Ovary (tissue), 9 donors: ENCODE data around the gene C4B. TPM values are rescaled to one million over a fixed set of nuclear protein-coding genes. Genes with fewer than 3 reads are reported as not detected.
"Not testable (repeated sequence)": the region's sequence is repeated elsewhere in the genome, so short reads cannot be mapped to it uniquely, and the experiment has no call there.

Experiments
- DNase-seq, 5 donors: peaks; one replicate each; pipeline ENCODE4 v3.0.0-alpha.2; 2019 to 2020
- H3K27ac ChIP-seq, 2 donors: fragments of 200-600 bp; one replicate each; pipeline versions ENCODE4 v1.5.1 to v1.8.0; 2019 to 2022
- H3K27me3 ChIP-seq: fragments of 200-600 bp; one replicate; pipeline ENCODE4 v1.8.0; 2022
- H3K36me3 ChIP-seq: fragments of 200-600 bp; sonication (generic); one replicate; pipeline ENCODE4 v1.5.1; 2019
- H3K4me1 ChIP-seq: one replicate; pipeline ENCODE4 v1.8.1; 2013; ENCODE audit warnings: mild to moderate bottlenecking, moderate library complexity; ENCODE audit not compliant: insufficient read depth
- H3K4me3 ChIP-seq: fragments of 200-600 bp; sonication (generic); one replicate; pipeline ENCODE4 v1.5.1; 2017
- H3K9me3 ChIP-seq, 2 donors: fragments of 200-600 bp in 1 of 2; sonication (generic) in 1 of 2; one replicate each; pipeline versions ENCODE4 v1.5.1 to v1.8.1; 2013 to 2019; ENCODE audit warnings: mild to moderate bottlenecking in 1 of 2, moderate library complexity in 1 of 2
- WGBS, 3 donors: extraction: QIAGEN DNeasy Blood & Tissue Kit in 1 of 3; methylation state at CpG; one replicate each; pipeline versions ENCODE4 v1.1.5 to v1.1.7; 2013 to 2017; 5-methylcytosine and 5-hydroxymethylcytosine counted together
- intact Hi-C, 4 donors: fragments of 100-400 bp; cut with DNase I; formaldehyde crosslinking; loops; one replicate each; pipeline versions ENCODE4 v1.11.0 to v1.15.1; 2022 to 2023
- polyA plus RNA-seq, 2 donors: library from polyadenylated mRNA; stranded (reverse); fragments of 200-250 nt in 1 of 2; fragments of 350-450 nt in 1 of 2; fragmentation: Illumina TruSeq in 1 of 2; extraction: RNeasy Lipid Tissue Mini Kit (QIAGEN cat#74804) in 1 of 2; gene quantifications; one replicate each; pipeline ENCODE4 v1.2.3, GENCODE V29; 2013 to 2014
- total RNA-seq, 7 donors: library from RNA; depleted of rRNA in 2 of 7; stranded (reverse); fragments of >200 nt in 2 of 7; fragmentation: NEBNext Ultra II Directional in 3 of 7; extraction: Animal tissue kit (Norgen Biotek cat#: 25700) in 3 of 7; gene quantifications; one replicate each; pipeline versions ENCODE4 v1.1.0 to v1.2.4, GENCODE V29; 2016 to 2023
- donor health status: DM: no; HTN: no; CAD: no; lungs with moderate emphysema.
- donor health status: DM: no; HTN: no; CAD: no.
- donor health status: Bipolar disorder and iron deficiency.
- donor health status: DM: yes; HTN: yes; CAD: no.
- donor health status: DM: no; HTN: no; CAD: no.
- donor health status: DM: yes; HTN: yes; CAD: no.

Gene C4B
- total and polyA plus RNA-seq, 9 donors: 97.4 to 1,673 (median 271) TPM

- 36 to 65% (median 44%) methylated on average over 12 to 21 of the region's 27 CpGs for WGBS, 3 donors
- DNase-seq: peak; percentile 18 to 61 (median 48)
- H3K27ac ChIP-seq, intact Hi-C loops, H3K9me3 ChIP-seq, H3K4me1 ChIP-seq, H3K4me3 ChIP-seq, H3K27me3 ChIP-seq, H3K36me3 ChIP-seq: not testable (repeated sequence)
Measured at GRCh38 chr6:32010856-32011530, 3.6 kb upstream of the C4B start.

GRCh38 chr6:32012941-32013617 lies 1.5 kb upstream of the C4B start:
- H3K4me1 ChIP-seq, H3K36me3 ChIP-seq, H3K4me3 ChIP-seq, H3K27me3 ChIP-seq, H3K27ac ChIP-seq, intact Hi-C loops, H3K9me3 ChIP-seq: not testable (repeated sequence)
- WGBS, 3 donors: 53 to 64% (median 61%) methylated on average over 14 to 17 of the region's 17 CpGs
- peak; percentile 43 to 74 (median 64) for DNase-seq

- DNase-seq, intact Hi-C loops, H3K36me3 ChIP-seq, H3K27ac ChIP-seq, H3K4me3 ChIP-seq, H3K4me1 ChIP-seq, H3K9me3 ChIP-seq, H3K27me3 ChIP-seq: not testable (repeated sequence)
- WGBS, 3 donors: no CpG with 5 or more reads among the region's 5 CpGs
Measured at GRCh38 chr6:32013738-32014137, 857 bp upstream of the C4B start.

DNA sequence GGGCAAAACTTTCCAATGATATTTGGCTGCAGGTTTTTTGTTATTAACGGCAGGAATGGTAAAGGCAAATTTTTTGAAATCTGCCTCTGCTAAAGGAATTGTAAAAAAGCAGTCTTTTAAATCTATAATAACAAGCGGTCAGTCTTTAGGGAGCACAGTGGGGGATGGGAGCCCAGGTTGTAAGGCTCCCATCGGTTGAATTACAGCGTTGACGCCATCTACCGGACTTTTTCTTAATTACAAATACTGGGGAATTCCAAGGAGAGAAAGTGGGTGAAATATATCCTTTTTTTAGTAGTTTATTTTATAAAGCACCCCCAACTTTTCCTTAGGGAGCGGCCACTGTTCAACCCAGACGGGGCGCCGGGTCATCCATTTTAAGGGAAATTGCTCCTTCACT lies 7.5 kb downstream of the C4B start:
- H3K27ac ChIP-seq, H3K36me3 ChIP-seq, H3K4me1 ChIP-seq, H3K27me3 ChIP-seq, H3K4me3 ChIP-seq, DNase-seq, H3K9me3 ChIP-seq, intact Hi-C loops: not testable (repeated sequence)
- no CpG with 5 or more reads among the region's 10 CpGs for WGBS, 3 donors

DNA sequence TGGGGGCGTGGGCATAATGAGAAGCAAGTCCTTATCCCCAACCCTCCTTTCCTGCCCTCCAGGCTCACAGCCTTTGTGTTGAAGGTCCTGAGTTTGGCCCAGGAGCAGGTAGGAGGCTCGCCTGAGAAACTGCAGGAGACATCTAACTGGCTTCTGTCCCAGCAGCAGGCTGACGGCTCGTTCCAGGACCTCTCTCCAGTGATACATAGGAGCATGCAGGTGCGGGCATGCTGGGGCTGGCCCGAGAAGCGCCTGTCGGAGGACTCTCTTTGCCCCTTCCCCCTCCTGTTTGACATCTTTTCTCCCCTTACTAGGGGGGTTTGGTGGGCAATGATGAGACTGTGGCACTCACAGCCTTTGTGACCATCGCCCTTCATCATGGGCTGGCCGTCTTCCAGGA lies 14.0 kb downstream of the C4B start:
- H3K27me3 ChIP-seq, H3K9me3 ChIP-seq, H3K36me3 ChIP-seq, H3K4me1 ChIP-seq, H3K27ac ChIP-seq, intact Hi-C loops, H3K4me3 ChIP-seq: not testable (repeated sequence)
- 86 to 93% (median 91%) methylated on average over 7 of the region's 10 CpGs for WGBS, 3 donors
- peak in 1 of 5 donors; percentile 7 for DNase-seq

DNA sequence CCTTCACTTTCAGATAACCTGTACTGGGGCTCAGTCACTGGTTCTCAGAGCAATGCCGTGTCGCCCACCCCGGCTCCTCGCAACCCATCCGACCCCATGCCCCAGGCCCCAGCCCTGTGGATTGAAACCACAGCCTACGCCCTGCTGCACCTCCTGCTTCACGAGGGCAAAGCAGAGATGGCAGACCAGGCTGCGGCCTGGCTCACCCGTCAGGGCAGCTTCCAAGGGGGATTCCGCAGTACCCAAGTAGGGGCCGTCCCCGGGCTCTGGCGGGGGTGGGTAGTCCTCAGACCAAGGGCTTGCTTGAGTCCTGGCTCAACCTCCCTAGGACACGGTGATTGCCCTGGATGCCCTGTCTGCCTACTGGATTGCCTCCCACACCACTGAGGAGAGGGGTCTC lies 15.0 kb downstream of the C4B start:
- H3K36me3 ChIP-seq, intact Hi-C loops, H3K27me3 ChIP-seq, H3K27ac ChIP-seq, H3K9me3 ChIP-seq, H3K4me1 ChIP-seq, H3K4me3 ChIP-seq: not testable (repeated sequence)
- peak in 2 of 5 donors; percentile 16 to 23 for DNase-seq
- 86 to 92% methylated on average over 7 to 8 of the region's 14 CpGs; no CpG with 5 or more reads in 1 of the 3 donors for WGBS, 3 donors

DNA sequence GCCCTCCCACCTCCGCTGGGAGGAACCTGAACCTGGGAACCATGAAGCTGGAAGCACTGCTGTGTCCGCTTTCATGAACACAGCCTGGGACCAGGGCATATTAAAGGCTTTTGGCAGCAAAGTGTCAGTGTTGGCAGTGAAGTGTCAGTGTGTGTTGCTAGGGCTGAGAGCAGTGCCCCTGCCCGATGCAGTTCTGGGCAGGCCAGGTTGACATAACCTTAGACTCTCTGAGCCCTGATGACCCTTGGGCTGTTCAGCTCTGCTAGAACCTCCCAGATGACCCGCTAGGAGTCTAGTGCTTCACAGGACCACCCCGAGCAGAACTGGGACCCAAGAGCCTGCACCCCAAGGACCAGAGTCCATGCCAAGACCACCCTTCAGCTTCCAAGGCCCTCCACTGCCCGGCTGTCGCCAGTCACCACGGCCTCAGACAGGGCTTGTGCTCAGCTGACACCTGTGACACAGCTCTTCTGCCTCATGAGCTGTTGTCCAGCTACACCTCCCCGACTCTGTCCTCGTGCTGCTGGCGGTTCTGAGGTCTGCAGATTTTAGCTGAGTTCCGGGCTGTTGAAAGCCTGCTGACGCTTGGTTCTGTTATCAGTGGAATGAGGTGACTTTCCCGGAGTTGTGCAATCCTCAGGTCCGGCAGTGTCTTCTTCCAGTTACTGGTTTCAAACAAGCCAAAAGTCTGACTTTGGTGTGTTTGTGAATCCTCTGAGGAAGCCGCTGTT lies 20.9 kb downstream of the C4B start:
- DNase-seq, H3K36me3 ChIP-seq, H3K4me3 ChIP-seq, intact Hi-C loops, H3K27ac ChIP-seq, H3K4me1 ChIP-seq, H3K27me3 ChIP-seq, H3K9me3 ChIP-seq: not testable (repeated sequence)
- WGBS, 3 donors: no CpG with 5 or more reads among the region's 16 CpGs

DNA sequence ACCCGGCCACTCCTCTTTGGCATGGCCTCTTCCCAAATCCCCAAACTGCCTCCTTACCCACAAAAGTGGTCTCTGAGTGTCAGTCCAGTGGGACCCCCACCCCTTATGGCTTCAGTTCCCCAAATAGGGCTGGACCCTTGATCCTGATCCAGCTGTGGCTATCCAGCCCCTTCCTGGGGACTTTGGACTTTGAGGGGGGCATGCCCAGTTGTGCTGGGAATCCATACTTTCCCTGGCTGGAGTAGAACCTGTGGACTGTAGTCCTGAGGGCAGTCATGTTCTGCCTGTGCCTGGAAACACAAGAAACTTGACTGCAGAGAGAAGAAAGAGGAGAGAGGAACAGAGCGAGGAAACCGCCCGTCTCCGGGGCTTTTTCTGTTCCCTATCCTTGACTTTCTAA lies 22.5 kb downstream of the C4B start:
- intact Hi-C loops, H3K36me3 ChIP-seq, H3K4me3 ChIP-seq, H3K4me1 ChIP-seq, H3K9me3 ChIP-seq, H3K27me3 ChIP-seq, H3K27ac ChIP-seq: not testable (repeated sequence)
- DNase-seq: peak in 1 of 5 donors; percentile 20
- WGBS, 3 donors: 68 to 78% (median 76%) methylated on average over 4 to 5 of the region's 5 CpGs

GRCh38 chr6:32037598-32038524 lies 23.3 kb downstream of the C4B start, which contains the start of gene CYP21A2:
TSS of gene CYP21A2 (plus strand) at chr6:32038415. CDS start at chr6:32038423, 8 bp downstream.
- H3K9me3 ChIP-seq, H3K4me3 ChIP-seq, intact Hi-C loops, H3K27me3 ChIP-seq, H3K4me1 ChIP-seq, H3K36me3 ChIP-seq, H3K27ac ChIP-seq: not testable (repeated sequence)
- peak in 3 of 5 donors; percentile 9 to 40 (median 40) for DNase-seq
- 77 to 86% (median 83%) methylated on average over 15 to 17 of the region's 19 CpGs for WGBS, 3 donors

- WGBS, 3 donors: 57 to 70% (median 66%) methylated on average over 4 of the region's 5 CpGs
- not testable (repeated sequence) for H3K4me1 ChIP-seq
- DNase-seq: peak in 2 of 5 donors; percentile 6 to 20
Measured at GRCh38 chr6:32038878-32039277, 24.3 kb downstream of the C4B start.

More at GRCh38 chr6:32038878-32039277, 24.3 kb downstream of the C4B start:
- H3K4me3 ChIP-seq, H3K27ac ChIP-seq, H3K9me3 ChIP-seq, H3K27me3 ChIP-seq, H3K36me3 ChIP-seq, intact Hi-C loops: not testable (repeated sequence)
